Ovary (tissue), 9 donors: ENCODE data around the gene CHCHD6. TPM values are rescaled to one million over a fixed set of nuclear protein-coding genes. Genes with fewer than 3 reads are reported as not detected.

ENCODE experiments used
- DNase-seq, 5 donors: peaks; one replicate each; pipeline ENCODE4 v3.0.0-alpha.2; 2019 to 2020
- H3K27ac ChIP-seq, 2 donors: fragments of 200-600 bp; one replicate each; pipeline versions ENCODE4 v1.5.1 to v1.8.0; 2019 to 2022
- H3K27me3 ChIP-seq: fragments of 200-600 bp; one replicate; pipeline ENCODE4 v1.8.0; 2022
- H3K36me3 ChIP-seq: fragments of 200-600 bp; sonication (generic); one replicate; pipeline ENCODE4 v1.5.1; 2019
- H3K4me1 ChIP-seq: one replicate; pipeline ENCODE4 v1.8.1; 2013; ENCODE audit warnings: mild to moderate bottlenecking, moderate library complexity; ENCODE audit not compliant: insufficient read depth
- H3K4me3 ChIP-seq: fragments of 200-600 bp; sonication (generic); one replicate; pipeline ENCODE4 v1.5.1; 2017
- H3K9me3 ChIP-seq, 2 donors: fragments of 200-600 bp in 1 of 2; sonication (generic) in 1 of 2; one replicate each; pipeline versions ENCODE4 v1.5.1 to v1.8.1; 2013 to 2019; ENCODE audit warnings: mild to moderate bottlenecking in 1 of 2, moderate library complexity in 1 of 2
- EP300 ChIP-seq: sonication (generic); formaldehyde crosslinking; IDR thresholded peaks from one replicate; pipeline ENCODE4 v1.6.1; 2017; ENCODE audit warnings: antibody characterized with exemption
- POLR2A ChIP-seq: fragments of 450-650 bp; IDR thresholded peaks from one replicate; pipeline ENCODE4 v1.6.1; 2017; ENCODE audit warnings: antibody characterized with exemption, mild to moderate bottlenecking, moderate library complexity
- WGBS, 3 donors: extraction: QIAGEN DNeasy Blood & Tissue Kit in 1 of 3; methylation state at CpG; one replicate each; pipeline versions ENCODE4 v1.1.5 to v1.1.7; 2013 to 2017; 5-methylcytosine and 5-hydroxymethylcytosine counted together
- intact Hi-C, 4 donors: fragments of 100-400 bp; cut with DNase I; formaldehyde crosslinking; loops; one replicate each; pipeline versions ENCODE4 v1.11.0 to v1.15.1; 2022 to 2023
- polyA plus RNA-seq, 2 donors: library from polyadenylated mRNA; stranded (reverse); fragments of 200-250 nt in 1 of 2; fragments of 350-450 nt in 1 of 2; fragmentation: Illumina TruSeq in 1 of 2; extraction: RNeasy Lipid Tissue Mini Kit (QIAGEN cat#74804) in 1 of 2; gene quantifications; one replicate each; pipeline ENCODE4 v1.2.3, GENCODE V29; 2013 to 2014
- total RNA-seq, 7 donors: library from RNA; depleted of rRNA in 2 of 7; stranded (reverse); fragments of >200 nt in 2 of 7; fragmentation: NEBNext Ultra II Directional in 3 of 7; extraction: Animal tissue kit (Norgen Biotek cat#: 25700) in 3 of 7; gene quantifications; one replicate each; pipeline versions ENCODE4 v1.1.0 to v1.2.4, GENCODE V29; 2016 to 2023
- TF ChIP-seq, protein P1 (sequence below), 3 donors: fragments of 450-650 bp in 2 of 3; fragments of 200-600 bp in 1 of 3; IDR thresholded peaks; one replicate each; pipeline versions ENCODE4 v1.5.1 to v1.8.0; 2016 to 2022; ENCODE audit warnings: antibody characterized with exemption in 3 of 3, mild to moderate bottlenecking in 1 of 3
- donor health status: DM: no; HTN: no; CAD: no; lungs with moderate emphysema.
- donor health status: DM: no; HTN: no; CAD: no.
- donor health status: Bipolar disorder and iron deficiency.
- donor health status: DM: yes; HTN: yes; CAD: no.
- donor health status: DM: no; HTN: no; CAD: no.
- donor health status: DM: yes; HTN: yes; CAD: no.

Gene CHCHD6
- total and polyA plus RNA-seq, 9 donors, result 8.5 to 24.6 (median 19.5) TPM

DNA sequence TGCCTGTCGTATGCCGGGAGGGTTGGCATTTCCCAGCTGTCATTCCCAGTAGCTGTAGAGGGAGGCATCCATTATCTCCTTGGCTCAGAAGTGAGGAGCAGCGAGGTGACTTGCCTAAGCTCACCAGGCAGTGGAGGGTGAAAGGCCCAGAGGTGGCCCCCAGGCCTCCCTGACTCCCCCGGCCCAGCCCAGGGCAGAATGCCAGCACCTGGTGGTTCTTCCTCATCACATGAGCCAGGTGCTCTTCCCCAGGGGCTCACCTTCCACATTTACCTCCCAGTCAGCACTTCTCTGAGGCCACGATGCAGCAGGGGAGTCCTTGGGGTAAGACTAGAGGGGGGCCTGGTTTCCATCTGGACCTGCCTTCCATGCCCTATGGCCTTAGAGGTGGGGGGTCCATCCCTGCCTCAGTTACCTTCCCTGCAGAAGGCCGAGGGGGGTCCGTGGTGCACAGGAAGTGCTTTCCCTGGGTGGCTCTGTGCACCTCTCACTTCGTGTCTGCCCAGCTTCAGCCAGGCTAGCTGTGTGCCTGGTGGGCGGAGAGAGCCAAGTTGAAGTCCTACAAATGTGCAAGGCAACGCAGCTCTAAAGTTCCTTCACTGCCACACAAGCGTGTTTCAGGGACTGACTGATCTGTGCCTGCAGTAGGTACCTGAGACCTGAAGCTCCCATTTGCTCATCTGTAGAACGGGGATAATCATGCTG, 208.6 kb downstream of the CHCHD6 start:
- Histone ChIP-seq H3K4me3 (no peak overlapping the region), H3K4me1 (no peaks in the 10 kb centered on the region), H3K9me3 (no peaks in the 10 kb centered on the region), H3K27ac (no peak overlapping the region), H3K36me3 (no peaks in the 10 kb centered on the region), H3K27me3 (no peaks in the 10 kb centered on the region)
- 87 to 90% (median 89%) methylated on average over 12 of the region's 12 CpGs for WGBS, 3 donors
- intact Hi-C loops, result no loop called here
- no peak for DNase-seq
- TF ChIP-seq POLR2A (no peak), EP300 (no peak)
- TF ChIP-seq, protein P1, sequence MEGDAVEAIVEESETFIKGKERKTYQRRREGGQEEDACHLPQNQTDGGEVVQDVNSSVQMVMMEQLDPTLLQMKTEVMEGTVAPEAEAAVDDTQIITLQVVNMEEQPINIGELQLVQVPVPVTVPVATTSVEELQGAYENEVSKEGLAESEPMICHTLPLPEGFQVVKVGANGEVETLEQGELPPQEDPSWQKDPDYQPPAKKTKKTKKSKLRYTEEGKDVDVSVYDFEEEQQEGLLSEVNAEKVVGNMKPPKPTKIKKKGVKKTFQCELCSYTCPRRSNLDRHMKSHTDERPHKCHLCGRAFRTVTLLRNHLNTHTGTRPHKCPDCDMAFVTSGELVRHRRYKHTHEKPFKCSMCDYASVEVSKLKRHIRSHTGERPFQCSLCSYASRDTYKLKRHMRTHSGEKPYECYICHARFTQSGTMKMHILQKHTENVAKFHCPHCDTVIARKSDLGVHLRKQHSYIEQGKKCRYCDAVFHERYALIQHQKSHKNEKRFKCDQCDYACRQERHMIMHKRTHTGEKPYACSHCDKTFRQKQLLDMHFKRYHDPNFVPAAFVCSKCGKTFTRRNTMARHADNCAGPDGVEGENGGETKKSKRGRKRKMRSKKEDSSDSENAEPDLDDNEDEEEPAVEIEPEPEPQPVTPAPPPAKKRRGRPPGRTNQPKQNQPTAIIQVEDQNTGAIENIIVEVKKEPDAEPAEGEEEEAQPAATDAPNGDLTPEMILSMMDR (IDR thresholded peaks at IDR 0.05), result no peak

DNA sequence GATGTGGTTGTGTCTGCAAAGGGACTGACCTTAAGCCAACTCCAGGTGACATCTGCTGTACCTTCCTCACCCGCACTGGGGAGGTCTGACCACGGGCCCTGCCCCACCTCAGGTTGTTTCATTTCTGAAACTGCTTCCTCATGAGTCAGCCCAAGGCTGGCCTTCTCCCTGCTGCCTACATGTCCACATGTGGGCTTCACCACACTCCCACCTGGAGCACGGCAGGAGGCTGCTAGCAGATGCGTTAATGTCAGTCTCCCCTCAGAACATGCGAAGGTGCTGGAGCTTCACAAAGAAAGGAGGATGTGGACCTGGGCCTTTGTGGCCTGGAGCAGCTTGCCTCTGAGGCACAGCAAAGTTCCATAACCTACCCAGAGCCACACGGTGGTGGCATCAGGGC, 209.5 kb downstream of the CHCHD6 start:
- intact Hi-C loops, result no loop called here
- Histone ChIP-seq H3K9me3 (no peaks in the 10 kb centered on the region), H3K27me3 (no peaks in the 10 kb centered on the region), H3K4me3 (no peak overlapping the region), H3K4me1 (no peaks in the 10 kb centered on the region), H3K36me3 (no peaks in the 10 kb centered on the region), H3K27ac (no peak overlapping the region)
- TF ChIP-seq, protein P1 (IDR thresholded peaks at IDR 0.05), result no peak
- TF ChIP-seq POLR2A, result no peak
- no peak for TF ChIP-seq EP300
- no peak for DNase-seq
- 92 to 93% (median 92%) methylated on average over 6 of the region's 6 CpGs for WGBS, 3 donors

DNA sequence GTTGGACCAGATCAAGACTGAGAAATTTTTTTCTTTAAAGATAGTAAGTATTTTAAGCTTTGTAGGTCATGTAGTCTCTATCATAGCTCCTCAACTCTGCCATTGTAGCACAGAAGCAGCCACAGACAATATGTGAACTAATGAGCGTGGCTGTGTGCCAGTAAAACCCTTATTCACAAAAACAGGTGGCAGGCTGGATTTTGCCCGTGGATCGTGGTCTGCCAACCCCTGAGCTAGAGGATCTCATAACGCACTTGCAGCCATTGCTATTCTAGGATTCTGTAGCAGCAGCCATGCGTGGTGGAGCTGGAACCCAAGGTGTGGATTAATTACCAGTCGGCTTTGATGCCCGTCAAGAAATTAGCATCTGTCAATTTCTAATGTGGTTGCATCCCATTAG, 210.2 kb downstream of the CHCHD6 start:
- Histone ChIP-seq H3K36me3 (no peaks in the 10 kb centered on the region), H3K4me1 (no peaks in the 10 kb centered on the region), H3K9me3 (no peaks in the 10 kb centered on the region), H3K27me3 (no peaks in the 10 kb centered on the region), H3K27ac (no peak overlapping the region), H3K4me3 (no peak overlapping the region)
- DNase-seq, result no peak
- TF ChIP-seq, protein P1 (IDR thresholded peaks at IDR 0.05), result no peak
- TF ChIP-seq POLR2A (no peak), EP300 (no peak)
- intact Hi-C loops, result no loop called here
- WGBS, 3 donors, result 78 to 89% (median 80%) methylated on average over 7 of the region's 7 CpGs

DNA sequence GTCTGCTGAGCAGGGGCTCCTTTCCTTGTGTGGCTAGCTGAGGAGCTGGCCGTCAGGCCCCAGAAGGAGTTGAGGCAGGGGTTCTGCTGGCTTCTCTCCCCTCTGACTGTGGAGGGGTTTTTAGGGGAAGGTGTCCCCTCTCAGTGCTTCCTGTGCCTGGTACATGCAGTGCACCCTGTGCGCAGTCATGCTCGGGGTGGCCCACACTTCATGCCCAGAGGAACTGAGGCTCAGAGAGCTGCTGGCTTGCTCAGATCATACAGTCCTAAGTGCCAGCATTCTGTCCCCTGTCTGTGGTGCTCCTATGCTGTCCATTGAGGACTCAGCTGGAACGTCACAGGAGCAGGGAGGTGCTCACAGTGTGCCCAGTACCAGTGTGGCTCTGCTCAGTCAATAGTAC, 211.0 kb downstream of the CHCHD6 start:
- 94 to 98% (median 96%) methylated on average over 4 of the region's 4 CpGs for WGBS, 3 donors
- Histone ChIP-seq H3K27me3 (no peaks in the 10 kb centered on the region), H3K4me3 (no peak overlapping the region), H3K27ac (no peak overlapping the region), H3K36me3 (no peaks in the 10 kb centered on the region), H3K9me3 (no peaks in the 10 kb centered on the region), H3K4me1 (no peaks in the 10 kb centered on the region)
- TF ChIP-seq EP300 (no peak), POLR2A (no peak)
- TF ChIP-seq, protein P1 (IDR thresholded peaks at IDR 0.05), result no peak
- intact Hi-C loops, result no loop called here
- DNase-seq, result no peak
